Mesenchymal stem cell (in vitro differentiated cells and primary cell): Measurements from ENCODE around the gene LRWD1.

Experiments used
- DNase-seq: peaks from one replicate; pipeline ENCODE4 v3.0.0-alpha.2; 2013
- H2AFZ ChIP-seq: one replicate; pipeline ENCODE4 v1.6.1; 2013; ENCODE audit warnings: low read depth, mild to moderate bottlenecking, control low read depth, inconsistent platforms, low read length, moderate library complexity
- H2AK5ac ChIP-seq: 2 replicates; pipeline ENCODE4 v1.6.1; 2013; ENCODE audit warnings: low read length, moderate library complexity, mild to moderate bottlenecking, inconsistent platforms; ENCODE audit not compliant: severe bottlenecking
- H2BK120ac ChIP-seq: one replicate; pipeline ENCODE4 v1.6.1; 2013; ENCODE audit warnings: low read depth, mild to moderate bottlenecking, inconsistent platforms, low read length, moderate library complexity
- H2BK12ac ChIP-seq, 2 experiments: one replicate each; pipeline ENCODE4 v1.6.1; 2013; ENCODE audit warnings: inconsistent platforms in 2 of 2, low read length in 2 of 2, mild to moderate bottlenecking in 2 of 2, moderate library complexity in 2 of 2, control low read depth in 1 of 2
- H2BK15ac ChIP-seq: one replicate; pipeline ENCODE4 v1.6.1; 2013; ENCODE audit warnings: mild to moderate bottlenecking, low read depth, inconsistent platforms; ENCODE audit not compliant: poor library complexity, severe bottlenecking
- H2BK5ac ChIP-seq: 2 replicates; pipeline ENCODE4 v1.6.1; 2013; ENCODE audit warnings: low read depth, mild to moderate bottlenecking, low read length, control low read depth, inconsistent platforms; ENCODE audit not compliant: poor library complexity, severe bottlenecking
- H3K14ac ChIP-seq, 2 experiments: one replicate each; pipeline ENCODE4 v1.6.1; 2013; ENCODE audit warnings: inconsistent platforms in 2 of 2, low read length in 2 of 2, control low read depth in 1 of 2, mild to moderate bottlenecking in 1 of 2, moderate library complexity in 1 of 2
- H3K18ac ChIP-seq, 2 experiments: one replicate each; pipeline ENCODE4 v1.6.1; 2013; ENCODE audit warnings: inconsistent platforms in 2 of 2, low read length in 2 of 2, control low read depth in 1 of 2, low read depth in 1 of 2, mild to moderate bottlenecking in 1 of 2
- H3K23ac ChIP-seq, 2 experiments: one replicate each; pipeline ENCODE4 v1.6.1; 2013; ENCODE audit warnings: inconsistent platforms in 2 of 2, low read length in 2 of 2, mild to moderate bottlenecking in 2 of 2, moderate library complexity in 2 of 2, control low read depth in 1 of 2
- H3K27ac ChIP-seq: 2 replicates; pipeline ENCODE4 v1.5.1; 2013; ENCODE audit warnings: mild to moderate bottlenecking, moderate library complexity, low read length, control low read depth, inconsistent platforms; ENCODE audit not compliant: poor library complexity, severe bottlenecking
- H3K27me3 ChIP-seq, 2 experiments: 2 replicates each; pipeline versions ENCODE4 v1.6.1 to v1.7.0; 2013; ENCODE audit warnings: low read length in 2 of 2, mild to moderate bottlenecking in 2 of 2, moderate library complexity in 2 of 2, control low read depth in 1 of 2, inconsistent platforms in 1 of 2; ENCODE audit not compliant: control insufficient read depth in 1 of 2, insufficient read depth in 1 of 2
- H3K36me3 ChIP-seq, 2 experiments: 2 replicates each; pipeline versions ENCODE4 v1.6.1 to v1.7.0; 2013; ENCODE audit warnings: low read length in 2 of 2, control low read depth in 1 of 2, inconsistent platforms in 1 of 2, low read depth in 1 of 2, mild to moderate bottlenecking in 1 of 2; ENCODE audit not compliant: insufficient read depth in 2 of 2, control insufficient read depth in 1 of 2
- H3K4ac ChIP-seq, 2 experiments: one replicate each; pipeline ENCODE4 v1.6.1; 2013; ENCODE audit warnings: inconsistent platforms in 2 of 2, low read length in 2 of 2, mild to moderate bottlenecking in 2 of 2, moderate library complexity in 2 of 2, control low read depth in 1 of 2, low read depth in 1 of 2
- H3K4me1 ChIP-seq: 2 replicates; pipeline ENCODE4 v1.6.1; 2013; ENCODE audit warnings: low read depth, low read length, control low read depth; ENCODE audit not compliant: control insufficient read depth, insufficient read depth
- H3K4me2 ChIP-seq: 2 replicates; pipeline ENCODE4 v1.6.1; 2013; ENCODE audit warnings: low read length, mild to moderate bottlenecking, inconsistent platforms; ENCODE audit not compliant: poor library complexity, severe bottlenecking
- H3K4me3 ChIP-seq, 2 experiments: 2 replicates each; pipeline versions ENCODE4 v1.5.1 to v1.7.0; 2013; ENCODE audit warnings: low read length in 2 of 2, mild to moderate bottlenecking in 2 of 2, control low read depth in 1 of 2, low read depth in 1 of 2; ENCODE audit not compliant: insufficient read depth in 1 of 2
- H3K79me1 ChIP-seq: replicated peaks from 2 replicates; pipeline ENCODE4 v1.6.1; 2013; ENCODE audit warnings: mild to moderate bottlenecking, control low read depth, low read length, inconsistent platforms; ENCODE audit not compliant: poor library complexity, severe bottlenecking
- H3K9ac ChIP-seq: 2 replicates; pipeline ENCODE4 v1.7.0; 2013; ENCODE audit warnings: mild to moderate bottlenecking, low read length, moderate library complexity
- H3K9me3 ChIP-seq: 2 replicates; pipeline ENCODE4 v1.7.0; 2013; ENCODE audit warnings: mild to moderate bottlenecking, low read length; ENCODE audit not compliant: control insufficient read depth
- H4K8ac ChIP-seq: one replicate; pipeline ENCODE4 v1.6.1; 2013; ENCODE audit warnings: inconsistent platforms, mild to moderate bottlenecking, low read length, moderate library complexity
- H4K91ac ChIP-seq: one replicate; pipeline ENCODE4 v1.6.1; 2013; ENCODE audit warnings: mild to moderate bottlenecking, low read length, inconsistent platforms
- WGBS: methylation state at CpG from one replicate; pipeline ENCODE4 v1.1.7; 2013; ENCODE audit warnings: mixed read lengths; 5-methylcytosine and 5-hydroxymethylcytosine counted together

The LRWD1 gene

DNA sequence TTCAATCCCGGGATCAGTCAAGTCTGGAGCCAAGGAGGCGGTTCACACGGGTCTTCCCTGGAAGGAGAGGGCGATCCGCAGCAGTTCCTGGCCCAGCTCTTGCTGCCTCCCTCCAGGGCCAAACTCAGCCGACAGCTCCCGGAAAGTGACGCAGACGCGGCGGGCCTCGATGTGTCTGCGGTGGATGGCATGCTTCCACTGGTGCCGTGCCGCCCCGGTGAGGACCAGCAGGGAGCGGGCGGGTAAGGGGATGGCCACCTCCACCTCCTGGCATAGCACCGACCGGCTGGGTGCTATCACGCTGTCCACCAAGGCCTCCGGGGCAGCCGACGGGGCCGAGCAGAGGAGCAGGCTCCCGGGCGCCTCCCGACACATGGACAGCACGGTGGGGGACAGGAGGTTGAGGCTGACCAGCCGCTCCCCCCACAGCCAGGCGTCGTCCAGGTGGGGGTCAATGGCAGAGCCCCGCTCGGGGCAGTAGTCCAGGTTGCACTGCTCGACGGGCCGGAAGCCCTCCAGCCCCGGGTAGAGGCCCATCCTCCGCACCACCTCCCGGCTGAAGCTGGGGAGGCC, 7.3 kb upstream of the LRWD1 start:
- H3K4me3 ChIP-seq, result no peak overlapping the region
- H2AK5ac ChIP-seq, result no peak overlapping the region
- no peak overlapping the region for H3K4ac ChIP-seq
- H3K14ac ChIP-seq, result no peak overlapping the region
- no peak overlapping the region for H2AFZ ChIP-seq
- WGBS, result 97% methylated on average over 40 of the region's 40 CpGs
- H3K27ac ChIP-seq, result no peak overlapping the region
- H3K9me3 ChIP-seq, result no peaks in the 10 kb centered on the region
- H3K4me1 ChIP-seq, result peaks cover 2% of the 10 kb centered on the region
- H3K23ac ChIP-seq, result no peak overlapping the region
- peaks cover 20% of the 10 kb centered on the region for H3K79me1 ChIP-seq
- H4K91ac ChIP-seq, result no peak overlapping the region
- H2BK12ac ChIP-seq, result no peak overlapping the region
- no peak overlapping the region for H3K9ac ChIP-seq
- no peak overlapping the region for H3K4me2 ChIP-seq
- no peak for DNase-seq
- H2BK15ac ChIP-seq, result no peak overlapping the region
- no peak overlapping the region for H4K8ac ChIP-seq
- peaks cover 36 to 56% of the 10 kb centered on the region in 2 experiments for H3K36me3 ChIP-seq
- H3K18ac ChIP-seq, result no peak overlapping the region
- H3K27me3 ChIP-seq, result no peaks in the 10 kb centered on the region
- H2BK120ac ChIP-seq, result no peak overlapping the region
- H2BK5ac ChIP-seq, result no peak overlapping the region

DNA sequence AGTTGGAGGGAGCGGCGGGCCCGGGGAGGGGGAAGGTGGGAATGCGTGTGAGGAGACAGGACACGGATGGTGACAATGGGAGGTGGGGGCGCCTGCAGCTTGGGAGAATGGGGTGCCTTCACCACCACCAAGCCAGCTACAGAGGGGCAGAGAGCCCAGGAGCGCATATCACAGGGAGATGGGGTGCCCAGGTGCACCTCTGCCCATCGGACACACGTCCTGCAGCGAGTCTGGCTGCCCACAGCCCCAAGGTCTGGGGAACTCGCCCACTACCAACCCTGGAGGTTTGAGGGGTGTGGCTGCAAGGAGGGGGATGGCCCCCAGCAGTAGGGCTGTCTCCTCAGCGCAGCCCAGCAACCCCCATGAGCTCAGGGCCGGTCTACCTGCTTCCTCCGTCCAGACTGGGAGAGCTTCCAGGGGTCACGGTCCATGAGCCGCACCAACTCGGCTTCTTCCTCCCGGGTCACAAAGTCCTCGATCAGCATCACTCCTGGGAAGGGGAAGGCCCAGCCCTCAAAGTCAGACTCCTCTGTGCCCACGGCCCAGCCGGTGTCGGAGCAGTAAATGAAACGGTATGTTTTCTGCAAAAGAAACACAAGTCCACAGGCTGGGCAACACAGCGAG, 5.5 kb upstream of the LRWD1 start:
- H3K79me1 ChIP-seq, result peaks cover 32% of the 10 kb centered on the region
- no peak overlapping the region for H3K23ac ChIP-seq
- no peak overlapping the region for H2BK15ac ChIP-seq
- H3K4ac ChIP-seq, result no peak overlapping the region
- H3K9me3 ChIP-seq, result no peaks in the 10 kb centered on the region
- H2BK5ac ChIP-seq, result no peak overlapping the region
- H2AFZ ChIP-seq, result no peak overlapping the region
- no peak overlapping the region for H4K91ac ChIP-seq
- no peak overlapping the region for H3K4me2 ChIP-seq
- H2AK5ac ChIP-seq, result no peak overlapping the region
- no peak overlapping the region for H4K8ac ChIP-seq
- no peak for DNase-seq
- 98% methylated on average over 20 of the region's 24 CpGs for WGBS
- no peak overlapping the region for H3K14ac ChIP-seq
- H3K18ac ChIP-seq, result no peak overlapping the region
- no peak overlapping the region for H2BK12ac ChIP-seq
- H2BK120ac ChIP-seq, result no peak overlapping the region
- H3K4me3 ChIP-seq, result no peak overlapping the region
- no peak overlapping the region for H3K9ac ChIP-seq
- peaks cover 8% of the 10 kb centered on the region for H3K4me1 ChIP-seq
- H3K36me3 ChIP-seq, result peaks cover 36 to 56% of the 10 kb centered on the region in 2 experiments
- H3K27ac ChIP-seq, result no peak overlapping the region
- H3K27me3 ChIP-seq, result no peaks in the 10 kb centered on the region

DNA sequence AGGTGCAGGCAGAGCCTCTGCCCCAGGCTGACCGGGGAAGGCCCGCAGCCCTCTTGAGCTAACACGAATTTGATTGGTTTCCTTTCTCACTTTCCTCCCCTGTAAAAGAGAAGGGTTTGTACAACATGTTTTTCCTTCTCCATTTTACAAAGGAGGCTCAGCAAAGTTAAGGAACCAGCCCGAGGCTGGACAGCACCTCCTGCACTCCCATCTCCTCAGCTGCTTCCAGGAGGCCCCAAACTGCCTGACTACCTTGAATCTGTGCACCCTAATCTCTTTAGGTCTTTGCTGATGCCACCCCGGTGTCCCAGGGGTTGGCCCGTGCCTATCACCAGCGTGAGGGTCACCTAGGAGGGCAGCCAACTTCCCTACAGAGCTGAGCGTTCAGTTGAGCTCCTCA, 4.3 kb upstream of the LRWD1 start:
- no peak overlapping the region for H3K4me2 ChIP-seq
- no peak overlapping the region for H3K14ac ChIP-seq

DNA sequence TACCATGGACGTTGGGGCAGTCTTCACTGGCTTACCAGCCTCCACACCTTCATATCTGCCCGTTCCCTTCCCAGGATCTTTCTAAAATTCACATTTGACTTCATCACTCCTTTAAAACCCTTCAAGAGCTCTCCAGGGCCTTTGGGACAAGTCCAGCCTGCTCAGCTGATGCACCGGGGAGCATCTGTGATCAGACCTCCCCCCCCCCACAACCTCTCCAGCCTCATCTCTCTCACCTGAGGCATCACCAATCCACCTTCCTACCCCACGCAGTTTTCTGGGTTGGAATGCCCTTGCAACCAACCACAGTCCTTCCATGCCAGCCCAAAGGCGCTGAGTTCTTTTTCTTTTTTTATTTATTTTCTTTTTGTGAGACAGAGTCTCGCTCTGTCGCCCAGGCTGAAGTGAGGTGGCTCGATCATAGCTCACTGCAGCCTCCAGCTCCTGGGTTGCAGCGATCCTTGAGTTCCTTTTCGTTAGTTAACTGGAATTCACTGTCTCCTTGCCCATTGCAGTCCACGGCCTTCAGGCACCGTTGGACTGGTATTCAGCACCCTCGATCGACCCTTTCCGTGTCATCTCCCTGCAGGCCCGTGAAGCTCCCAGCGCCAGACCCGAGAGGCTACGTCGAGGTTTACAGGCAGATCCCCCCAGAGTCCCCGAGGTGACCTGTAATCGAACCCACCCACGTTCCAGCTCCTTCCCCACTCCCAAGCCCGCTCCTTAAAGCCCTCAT, 775 bp upstream of the LRWD1 start:
- H3K9ac ChIP-seq, result peak overlapping the region; percentile 99
- H3K4me2 ChIP-seq, result peak overlapping the region; percentile 82
- peak overlapping the region; percentile 44 for H2BK120ac ChIP-seq
- peak overlapping the region; percentile 99 for H2AFZ ChIP-seq
- no peak overlapping the region for H2BK5ac ChIP-seq
- peak overlapping the region; percentile 99 to 100 for H3K4me3 ChIP-seq
- DNase-seq, result peak; percentile 25
- peaks cover 25% of the 10 kb centered on the region for H3K4me1 ChIP-seq
- H3K23ac ChIP-seq, result peak overlapping the region in 1 of 2 experiments; percentile 98
- peaks cover 50% of the 10 kb centered on the region for H3K79me1 ChIP-seq
- peak overlapping the region; percentile 71 for H2AK5ac ChIP-seq
- peak overlapping the region; percentile 39 for H3K27ac ChIP-seq
- peak overlapping the region; percentile 61 to 83 for H2BK12ac ChIP-seq
- peak overlapping the region; percentile 74 for H2BK15ac ChIP-seq
- H3K9me3 ChIP-seq, result no peaks in the 10 kb centered on the region
- H3K27me3 ChIP-seq, result no peaks in the 10 kb centered on the region
- peak overlapping the region; percentile 96 to 99 for H3K18ac ChIP-seq
- peak overlapping the region; percentile 95 for H4K91ac ChIP-seq
- peak overlapping the region; percentile 95 to 96 for H3K4ac ChIP-seq
- peaks cover 11 to 45% of the 10 kb centered on the region in 2 experiments for H3K36me3 ChIP-seq
- WGBS, result 25% methylated on average over 24 of the region's 24 CpGs
- H4K8ac ChIP-seq, result peak overlapping the region; percentile 99
- peak overlapping the region in 1 of 2 experiments; percentile 97 for H3K14ac ChIP-seq

More for the DNA sequence above, 4.3 kb upstream of the LRWD1 start:
- Histone ChIP-seq H3K36me3 (peaks cover 36 to 52% of the 10 kb centered on the region in 2 experiments), H3K79me1 (peaks cover 38% of the 10 kb centered on the region), H3K23ac (no peak overlapping the region), H2BK5ac (no peak overlapping the region), H2AFZ (no peak overlapping the region), H3K9me3 (no peaks in the 10 kb centered on the region), H4K8ac (no peak overlapping the region), H2BK15ac (no peak overlapping the region), H3K27me3 (no peaks in the 10 kb centered on the region), H4K91ac (no peak overlapping the region), H3K9ac (no peak overlapping the region), H3K27ac (no peak overlapping the region), H3K4me1 (peaks cover 9% of the 10 kb centered on the region), H3K4ac (no peak overlapping the region), H3K18ac (no peak overlapping the region), H2BK120ac (no peak overlapping the region), H2AK5ac (no peak overlapping the region), H2BK12ac (no peak overlapping the region), H3K4me3 (no peak overlapping the region)
- no peak for DNase-seq
- 98% methylated on average over 8 of the region's 8 CpGs for WGBS
